HG03457 (cell line): ENCODE results near the gene PTGES2.

Experiments
- ATAC-seq: cut with Tn5 transposase; IDR thresholded peaks from one replicate; pipeline ENCODE4 v1.9.1; 2021; ENCODE audit warnings: moderate number of reproducible peaks; ENCODE audit not compliant: unreplicated experiment

Gene PTGES2

GRCh38 chr9:128127568-128127989 is at the start of gene PTGES2:
Gene PTGES2 (minus strand): TSS chr9:128127729. CDS start chr9:128127717, 12 bp downstream.
- peak; percentile 37 for ATAC-seq

DNA sequence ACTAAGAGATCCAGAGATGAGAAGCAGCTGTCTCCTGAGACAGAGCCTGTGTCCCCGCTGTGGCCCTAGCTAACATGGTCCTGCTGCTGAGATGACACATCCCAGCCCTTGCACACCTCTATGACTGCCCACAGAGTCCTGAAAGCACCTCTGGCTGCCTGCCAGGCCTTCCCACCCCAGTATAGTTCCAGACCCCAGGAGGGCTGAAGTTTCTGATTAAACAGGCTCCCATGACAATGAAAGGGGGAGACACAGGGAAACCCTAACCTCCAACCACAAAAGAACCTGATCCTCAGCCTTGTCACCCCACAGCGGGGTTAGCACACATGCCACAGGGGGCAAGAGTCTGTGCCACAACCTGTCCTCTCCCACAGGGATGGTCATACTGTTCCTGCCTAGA is 48.2 kb upstream of the PTGES2 start:
- no peak for ATAC-seq

DNA sequence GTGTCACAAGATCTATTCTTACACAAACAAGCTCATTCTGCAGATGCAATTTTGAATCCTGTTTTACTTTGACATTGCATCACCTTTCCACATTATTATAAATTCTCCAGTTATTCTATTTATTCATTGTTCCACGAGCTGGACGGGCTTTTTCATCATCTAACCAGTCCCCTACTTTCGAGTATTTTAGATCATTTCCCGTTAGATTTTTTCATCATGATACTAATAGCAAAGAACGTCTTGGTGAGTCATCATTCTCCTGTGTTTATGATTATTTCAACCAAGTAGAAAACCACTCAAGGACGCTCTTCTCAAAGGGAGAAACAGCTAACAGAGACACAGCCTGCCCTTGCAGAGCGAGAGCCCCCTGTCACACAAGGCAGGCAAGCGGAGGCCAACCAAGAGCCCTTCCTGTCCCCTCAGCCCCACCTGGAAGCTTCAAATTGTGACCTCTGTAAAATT is 47.6 kb upstream of the PTGES2 start:
- ATAC-seq, result no peak

- no peak for ATAC-seq
These were observed 46.5 kb upstream of the PTGES2 start for GRCh38 chr9:128174062-128174461.

DNA sequence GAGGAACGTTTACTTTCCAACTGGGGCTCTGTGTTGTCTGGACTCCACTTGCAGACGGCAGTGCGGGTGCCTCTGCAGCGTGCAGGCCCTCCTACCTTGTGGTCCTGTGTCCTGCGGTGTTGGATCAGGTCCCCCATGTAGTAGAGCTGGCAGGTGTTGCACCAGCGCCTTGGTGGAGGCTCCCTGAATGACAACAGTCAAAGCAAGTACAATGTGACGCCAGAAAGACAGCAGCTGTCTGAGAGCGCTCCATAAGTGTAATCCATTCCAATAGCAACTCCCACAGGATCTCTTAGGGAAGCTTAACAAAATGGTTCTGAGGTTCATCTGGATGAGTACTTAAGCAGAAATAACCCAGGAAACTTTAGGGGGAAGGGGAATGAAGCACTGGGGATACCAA is 42.4 kb upstream of the PTGES2 start:
- no peak for ATAC-seq

- no peak for ATAC-seq
These were observed 42.0 kb upstream of the PTGES2 start for GRCh38 chr9:128169492-128169891.

GRCh38 chr9:128168731-128169308 is 41.3 kb upstream of the PTGES2 start:
- no peak for ATAC-seq

DNA sequence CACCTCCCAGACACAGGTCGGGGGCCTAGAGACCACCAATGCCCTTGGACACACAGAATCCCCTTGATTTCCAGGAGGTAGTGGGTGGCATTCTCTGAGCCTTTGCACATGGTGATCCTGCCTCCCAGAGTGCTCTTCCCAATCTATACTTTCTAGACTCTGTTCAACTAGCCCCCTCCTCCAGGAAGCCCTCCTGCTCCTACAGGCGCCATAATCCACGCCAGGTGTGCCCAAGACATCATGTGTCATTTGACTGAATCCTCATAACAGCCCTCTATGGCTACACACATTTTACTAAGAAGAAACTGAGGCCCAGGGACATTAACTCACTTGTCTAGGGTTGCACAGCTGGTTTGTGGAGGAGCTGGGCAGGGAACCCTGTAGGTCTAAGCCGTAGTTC is 39.7 kb upstream of the PTGES2 start:
- no peak for ATAC-seq

- no peak for ATAC-seq
These were observed 38.6 kb upstream of the PTGES2 start for GRCh38 chr9:128166169-128166568.

DNA sequence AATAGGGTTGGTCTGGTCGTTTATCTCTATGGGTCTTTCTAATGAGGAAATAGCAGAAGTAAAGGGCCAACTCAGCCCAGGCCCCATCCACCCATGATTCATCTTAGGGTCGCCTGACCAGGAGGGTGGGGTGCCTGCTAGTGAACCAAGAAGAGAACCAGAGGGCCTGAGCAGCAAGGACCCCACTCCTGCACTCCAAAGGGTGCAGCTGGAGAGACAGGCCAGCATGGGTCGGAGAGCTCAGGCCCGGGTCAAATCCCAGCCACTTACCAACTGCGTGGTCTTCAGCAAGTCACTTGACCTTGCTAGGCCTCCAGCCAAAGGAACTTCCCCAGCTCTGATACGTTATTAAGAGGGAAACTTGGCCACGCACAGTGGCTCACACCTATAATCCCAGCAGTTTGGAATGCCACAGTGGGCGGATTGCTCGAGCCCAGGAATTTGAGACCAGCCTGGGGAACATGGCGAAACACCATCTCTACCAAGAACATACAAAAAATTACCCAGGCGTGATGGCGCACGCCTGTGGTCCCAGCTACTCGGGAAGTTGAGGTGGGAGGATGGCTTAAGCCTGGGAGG is 36.9 kb upstream of the PTGES2 start:
- no peak for ATAC-seq

DNA sequence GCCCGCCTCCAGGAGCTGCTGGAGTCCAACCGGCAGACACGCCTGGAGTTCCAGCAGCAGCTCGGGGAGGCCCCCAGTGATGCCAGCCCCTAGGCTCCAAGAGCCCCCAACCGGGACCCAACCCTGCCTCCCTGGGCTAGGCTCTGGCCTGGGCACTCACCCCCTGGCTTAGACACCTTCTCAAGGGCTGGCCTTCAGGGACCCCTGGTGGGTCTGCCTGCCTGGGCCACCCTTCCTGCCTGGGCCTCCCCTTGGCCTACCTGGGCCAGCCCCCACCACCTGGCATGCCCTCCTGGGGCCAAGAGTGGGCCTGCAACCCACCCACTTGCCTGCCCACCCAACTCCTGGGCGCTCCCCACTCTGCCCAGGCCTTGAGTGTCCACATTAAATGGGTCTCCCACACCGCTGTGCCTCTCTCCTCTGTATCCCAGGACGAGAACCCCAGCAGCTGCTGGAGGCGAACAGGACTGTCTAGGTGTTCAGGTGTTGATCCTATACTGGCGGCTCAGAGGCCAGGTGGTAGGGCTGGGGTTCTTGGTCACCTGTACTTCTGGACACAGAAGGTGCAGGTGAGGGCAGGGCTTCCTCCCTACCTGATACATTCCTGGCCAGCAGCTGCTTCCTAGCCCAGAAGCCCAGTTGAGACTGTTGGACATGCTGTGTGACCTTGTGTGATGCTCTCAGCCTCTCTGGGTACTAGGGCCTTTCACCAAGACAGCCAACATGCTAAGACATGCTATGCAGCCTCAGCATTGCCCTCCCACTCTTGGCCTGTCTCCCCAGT is 36.2 kb upstream of the PTGES2 start:
- no peak for ATAC-seq

DNA sequence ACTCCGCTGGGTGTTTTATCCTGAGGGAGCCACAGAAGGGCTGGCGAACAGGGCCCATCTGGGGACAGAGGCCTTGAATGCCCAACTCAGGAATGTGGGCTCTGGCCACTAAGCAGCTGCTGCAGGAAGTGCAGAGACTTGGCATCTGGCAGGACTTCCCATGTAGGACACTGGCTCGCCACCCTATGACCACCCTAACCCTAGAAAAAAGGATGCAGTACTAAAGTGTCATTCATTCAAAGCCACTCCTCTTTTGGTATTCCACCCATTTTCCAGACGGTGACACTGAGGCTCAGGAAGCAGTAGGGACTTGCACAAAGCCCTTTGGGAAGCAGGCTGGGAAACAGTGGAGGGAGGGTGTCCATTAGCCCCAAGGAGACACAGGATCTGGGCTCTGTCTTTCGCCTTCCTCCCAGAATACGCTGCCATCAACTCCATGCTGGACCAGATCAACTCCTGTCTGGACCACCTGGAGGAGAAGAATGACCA is 35.5 kb upstream of the PTGES2 start:
- ATAC-seq, result no peak

DNA sequence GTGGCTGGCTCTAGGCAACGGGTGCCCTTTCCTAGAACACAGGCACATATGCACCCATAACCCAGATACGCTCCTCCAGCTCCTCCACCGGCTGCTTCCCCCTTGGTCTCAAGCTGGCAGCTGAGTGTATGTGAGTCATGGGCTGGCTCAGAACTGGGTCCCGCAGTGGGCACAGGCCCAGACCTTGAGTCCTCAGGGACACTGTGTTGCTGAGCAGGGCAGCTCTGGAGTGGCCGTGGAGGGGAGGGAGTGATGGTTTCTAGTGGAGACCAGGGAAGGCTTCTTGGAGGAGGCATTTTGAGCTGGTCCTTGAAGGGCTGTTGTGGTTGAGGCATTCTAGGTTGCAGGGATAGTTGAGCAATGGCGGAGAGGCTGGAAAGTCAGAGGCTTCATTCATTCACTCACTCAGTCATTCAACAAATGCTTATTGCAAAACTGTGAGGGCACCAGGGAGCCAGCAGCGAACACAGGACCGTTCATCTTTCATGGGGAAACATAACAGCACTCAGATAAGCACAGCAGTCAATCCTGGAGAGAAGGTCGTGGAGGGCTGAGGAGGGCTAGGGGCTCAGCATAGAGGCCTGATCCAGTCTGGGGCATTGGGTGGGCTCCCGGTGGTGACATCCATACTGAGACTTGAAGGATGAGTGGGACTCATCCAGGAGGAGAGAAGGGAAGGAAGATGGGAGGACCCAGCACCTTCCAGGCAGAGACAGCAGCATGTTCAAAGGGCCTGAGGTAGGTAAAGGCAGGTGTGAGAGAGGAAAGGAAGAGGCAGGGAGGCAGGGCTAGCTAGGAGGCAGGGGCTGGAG is 34.9 kb upstream of the PTGES2 start:
- ATAC-seq, result no peak

- no peak for ATAC-seq
These were observed 33.8 kb upstream of the PTGES2 start for GRCh38 chr9:128161215-128161902.

- ATAC-seq, result no peak
These were observed 33.1 kb upstream of the PTGES2 start for GRCh38 chr9:128160603-128160987.

GRCh38 chr9:128159784-128160602 is 32.5 kb upstream of the PTGES2 start, which contains the start of gene BBLN:
Gene BBLN (plus strand): TSS chr9:128160265. CDS start chr9:128160408, 143 bp downstream.
- peak; percentile 62 for ATAC-seq

- ATAC-seq, result no peak
These were observed 31.9 kb upstream of the PTGES2 start for GRCh38 chr9:128159522-128159783.

DNA sequence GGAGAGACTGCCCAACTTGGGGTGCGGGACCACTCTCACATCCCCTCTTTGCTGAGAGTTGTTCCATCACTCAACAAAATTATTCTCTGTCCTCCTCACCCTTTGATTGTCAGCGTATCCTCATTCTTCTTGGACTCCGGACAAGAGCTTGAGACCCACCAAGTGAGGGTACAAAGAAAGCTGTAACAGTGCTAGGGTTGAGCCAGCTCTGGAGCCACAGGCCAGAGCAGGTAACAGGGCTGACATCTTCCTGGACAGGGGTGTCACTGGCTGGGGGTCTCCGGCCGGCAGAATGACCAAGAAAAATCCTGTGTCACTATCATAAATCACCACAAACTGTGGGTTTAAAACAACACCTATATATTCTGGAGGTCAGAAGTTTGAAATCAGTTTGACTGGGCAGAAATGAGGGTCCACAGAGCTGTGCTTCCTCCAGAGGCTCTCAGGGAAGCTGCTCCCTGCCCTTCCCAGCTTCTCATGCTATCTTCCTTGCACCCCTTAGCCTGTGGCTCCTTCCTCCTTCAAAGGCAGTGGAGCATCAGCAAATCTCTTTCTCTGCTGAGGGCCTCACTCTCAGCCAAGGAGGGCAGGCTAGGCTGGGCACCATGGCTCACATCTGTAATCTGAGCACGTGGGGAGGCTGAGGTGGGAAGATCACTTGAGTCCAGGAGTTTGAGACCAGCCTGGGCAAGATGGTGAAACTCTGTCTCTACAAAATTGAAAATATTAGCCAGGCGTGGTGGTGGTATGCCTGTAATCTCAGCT is 28.4 kb upstream of the PTGES2 start:
- no peak for ATAC-seq
